Caco-2 (cell line): ENCODE data around the gene SUSD2. TPM values are rescaled to one million over a fixed set of nuclear protein-coding genes. Genes with fewer than 3 reads are reported as not detected.

Source experiments
- BruUV-seq: library from RNA; stranded (reverse); fragments of 400-500 nt; replicated peaks from 2 replicates; lab custom pipeline; 2021; lab: Mats Ljungman, UMichigan
- CTCF ChIA-PET: fragments of 300-600 bp; sonication (Branson Sonifier 250); formaldehyde crosslinking; loops from one replicate; lab custom pipeline; 2022; ENCODE audit warnings: antibody characterized with exemption; lab: Charles Lee
- POLR2A ChIA-PET: fragments of 300-600 bp; sonication (Branson Sonifier 250); formaldehyde crosslinking; loops from one replicate; lab custom pipeline; 2022; ENCODE audit warnings: antibody characterized with exemption; lab: Charles Lee
- DNase-seq, 2 experiments: peaks; one replicate each; pipeline versions ENCODE4 v3.0.0 to v3.0.0-alpha.2; 2020 to 2022
- H3K27me3 ChIP-seq: replicated peaks from 2 replicates; pipeline ENCODE4 v1.6.0; 2011; ENCODE audit warnings: low read length; ENCODE audit not compliant: control insufficient read depth, insufficient read depth
- H3K36me3 ChIP-seq: 2 replicates; pipeline ENCODE4 v1.5.1; 2011; ENCODE audit warnings: low read length; ENCODE audit not compliant: control insufficient read depth, insufficient read depth
- H3K4me1 ChIP-seq: fragments of 250-450 bp; sonication (Bioruptor Pico); 2 replicates; pipeline ENCODE4 v1.5.1; 2020; ENCODE audit warnings: mild to moderate bottlenecking
- H3K4me3 ChIP-seq: 2 replicates; pipeline ENCODE4 v1.5.1; 2011; ENCODE audit warnings: low read depth, mild to moderate bottlenecking, control low read depth, low read length
- H3K9me3 ChIP-seq: fragments of 250-450 bp; sonication (Bioruptor Pico); 2 replicates; pipeline ENCODE4 v1.5.1; 2020; ENCODE audit warnings: mild to moderate bottlenecking, moderate library complexity
- H3K27ac Mint-ChIP-seq: one replicate; pipeline ENCODE4 v1.8.0; 2022; ENCODE audit warnings: mixed read lengths; ENCODE audit not compliant: unreplicated experiment
- H3K27me3 Mint-ChIP-seq: one replicate; pipeline ENCODE4 v1.8.0; 2022; ENCODE audit warnings: mixed read lengths; ENCODE audit not compliant: insufficient read depth, unreplicated experiment
- H3K36me3 Mint-ChIP-seq: one replicate; pipeline ENCODE4 v1.8.0; 2022; ENCODE audit warnings: mild to moderate bottlenecking, mixed read lengths; ENCODE audit not compliant: insufficient read depth, unreplicated experiment
- H3K4me1 Mint-ChIP-seq: one replicate; pipeline ENCODE4 v1.8.0; 2022; ENCODE audit warnings: low read depth, mixed read lengths; ENCODE audit not compliant: unreplicated experiment
- H3K4me3 Mint-ChIP-seq: one replicate; pipeline ENCODE4 v1.8.0; 2022; ENCODE audit warnings: mild to moderate bottlenecking, moderate library complexity, mixed read lengths; ENCODE audit not compliant: unreplicated experiment
- H3K9me3 Mint-ChIP-seq: one replicate; pipeline ENCODE4 v1.8.0; 2022; ENCODE audit warnings: mixed read lengths; ENCODE audit not compliant: unreplicated experiment
- intact Hi-C: fragments of 100-400 bp; cut with micrococcal nuclease; formaldehyde crosslinking; loops from one replicate; pipeline ENCODE4 v1.10.0; 2022; ENCODE audit not compliant: unreplicated experiment
- total RNA-seq: library from RNA; stranded (reverse); gene quantifications from 2 replicates; pipeline ENCODE4 v1.2.3, GENCODE V29; 2022
- TF ChIP-seq, protein P1 (sequence below), 2 experiments: fragments of 200-600 bp in 1 of 2; IDR thresholded peaks; 1 replicate in 1 of 2; 2 replicates in 1 of 2; pipeline versions ENCODE4 v1.5.1 to v1.8.0; 2011 to 2022; ENCODE audit warnings: antibody characterized with exemption in 1 of 2, control low read depth in 1 of 2, inconsistent platforms in 1 of 2, low read depth in 1 of 2, low read length in 1 of 2, mild to moderate bottlenecking in 1 of 2, moderate library complexity in 1 of 2; ENCODE audit not compliant: insufficient read depth in 1 of 2, severe bottlenecking in 1 of 2, unreplicated experiment in 1 of 2

Gene SUSD2
- total RNA-seq, 1 experiment from 2014 or later: 7.0 TPM

DNA sequence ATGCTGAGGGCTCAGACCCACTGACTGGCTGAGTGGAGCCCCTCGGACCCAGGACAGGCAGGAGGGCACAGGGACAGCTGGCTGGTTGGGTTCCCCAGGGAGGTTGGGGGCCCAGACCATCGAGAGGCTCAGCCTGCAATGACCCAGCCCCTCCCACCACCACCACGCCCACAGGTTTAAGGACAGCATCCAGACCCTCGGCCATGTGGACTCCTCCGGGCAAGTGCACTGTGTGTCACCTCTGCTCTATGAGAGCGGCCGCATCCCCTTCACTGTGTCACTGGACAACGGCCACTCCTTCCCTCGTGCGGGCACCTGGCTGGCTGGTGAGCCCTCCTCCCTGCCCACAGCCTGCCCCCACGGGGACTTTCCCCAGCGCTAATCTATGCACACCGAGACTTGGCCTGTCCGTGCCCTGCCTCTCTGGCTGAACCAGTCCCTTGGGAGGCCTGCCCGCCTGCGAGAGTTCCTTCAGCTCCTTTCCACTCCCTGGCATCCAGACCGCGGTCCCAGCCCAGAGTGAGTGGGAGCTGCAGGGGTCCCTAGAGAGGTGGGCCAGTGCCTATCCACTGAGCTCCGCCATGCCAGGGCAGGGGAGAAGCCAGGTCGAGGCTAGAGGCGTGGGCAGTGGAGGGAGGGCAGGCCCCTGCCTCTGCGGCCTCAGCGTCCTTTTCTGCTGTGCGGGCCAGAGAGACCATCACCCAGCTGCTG lies 2.2 kb downstream of the SUSD2 start:
- BruUV-seq: no TSS peak
- no peak for DNase-seq
- H3K4me3 Mint-ChIP-seq: no peak overlapping the region
- no peaks in the 10 kb centered on the region for H3K4me1 Mint-ChIP-seq
- Histone ChIP-seq H3K4me3 (no peak overlapping the region), H3K27me3 (no peaks in the 10 kb centered on the region), H3K4me1 (peaks cover 16% of the 10 kb centered on the region), H3K9me3 (no peaks in the 10 kb centered on the region), H3K36me3 (no peaks in the 10 kb centered on the region)
- POLR2A ChIA-PET: no interaction called here
- H3K36me3 Mint-ChIP-seq: no peaks in the 10 kb centered on the region
- CTCF ChIA-PET: no interaction called here
- no peaks in the 10 kb centered on the region for H3K27me3 Mint-ChIP-seq
- H3K9me3 Mint-ChIP-seq: no peaks in the 10 kb centered on the region
- H3K27ac Mint-ChIP-seq: no peak overlapping the region
- TF ChIP-seq, protein P1, sequence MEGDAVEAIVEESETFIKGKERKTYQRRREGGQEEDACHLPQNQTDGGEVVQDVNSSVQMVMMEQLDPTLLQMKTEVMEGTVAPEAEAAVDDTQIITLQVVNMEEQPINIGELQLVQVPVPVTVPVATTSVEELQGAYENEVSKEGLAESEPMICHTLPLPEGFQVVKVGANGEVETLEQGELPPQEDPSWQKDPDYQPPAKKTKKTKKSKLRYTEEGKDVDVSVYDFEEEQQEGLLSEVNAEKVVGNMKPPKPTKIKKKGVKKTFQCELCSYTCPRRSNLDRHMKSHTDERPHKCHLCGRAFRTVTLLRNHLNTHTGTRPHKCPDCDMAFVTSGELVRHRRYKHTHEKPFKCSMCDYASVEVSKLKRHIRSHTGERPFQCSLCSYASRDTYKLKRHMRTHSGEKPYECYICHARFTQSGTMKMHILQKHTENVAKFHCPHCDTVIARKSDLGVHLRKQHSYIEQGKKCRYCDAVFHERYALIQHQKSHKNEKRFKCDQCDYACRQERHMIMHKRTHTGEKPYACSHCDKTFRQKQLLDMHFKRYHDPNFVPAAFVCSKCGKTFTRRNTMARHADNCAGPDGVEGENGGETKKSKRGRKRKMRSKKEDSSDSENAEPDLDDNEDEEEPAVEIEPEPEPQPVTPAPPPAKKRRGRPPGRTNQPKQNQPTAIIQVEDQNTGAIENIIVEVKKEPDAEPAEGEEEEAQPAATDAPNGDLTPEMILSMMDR (IDR thresholded peaks at IDR 0.05; ENCODE audit: insufficient read depth in 1 of 2, low read depth in 1 of 2, low read length in 1 of 2, severe bottlenecking in 1 of 2, unreplicated experiment in 1 of 2): no peak
- intact Hi-C loops: no loop called here

DNA sequence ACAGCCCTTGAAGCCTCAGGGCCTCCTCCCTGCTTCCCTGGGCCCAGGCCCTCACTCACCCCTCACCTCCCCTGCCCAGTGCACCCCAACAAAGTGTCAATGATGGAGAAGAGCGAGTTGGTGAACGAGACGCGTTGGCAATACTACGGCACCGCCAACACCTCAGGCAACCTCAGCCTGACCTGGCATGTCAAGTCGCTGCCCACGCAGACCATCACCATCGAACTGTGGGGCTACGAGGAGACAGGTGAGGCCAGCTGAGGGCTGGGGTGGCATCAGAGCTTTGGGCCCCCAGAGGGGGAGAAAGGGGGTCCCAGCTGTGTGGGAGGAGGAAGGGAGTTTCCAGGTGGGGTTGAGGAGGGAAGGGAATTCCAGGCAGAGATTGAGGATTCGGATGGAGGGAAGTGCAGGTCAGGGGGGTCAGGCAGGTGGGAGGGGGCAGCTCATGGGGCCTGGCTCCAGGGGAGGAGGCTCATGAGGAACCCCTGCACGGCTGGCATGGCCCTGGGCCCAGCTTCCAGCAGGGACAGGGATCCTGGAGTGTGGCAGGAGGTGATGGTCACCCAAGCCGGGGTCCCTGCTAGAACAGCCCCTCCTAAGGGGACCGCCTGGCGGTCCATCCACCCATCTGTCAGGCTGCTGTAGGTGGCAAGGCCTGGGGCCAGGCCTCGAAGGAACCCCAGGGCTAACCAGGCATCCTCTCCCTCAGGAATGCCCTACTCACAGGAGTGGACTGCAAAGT lies 2.9 kb downstream of the SUSD2 start:
- H3K9me3 ChIP-seq: no peaks in the 10 kb centered on the region
- TF ChIP-seq, protein P1 (IDR thresholded peaks at IDR 0.05; ENCODE audit: insufficient read depth in 1 of 2, low read depth in 1 of 2, low read length in 1 of 2, severe bottlenecking in 1 of 2, unreplicated experiment in 1 of 2): no peak
- Mint-ChIP-seq H3K27ac (no peak overlapping the region), H3K27me3 (no peaks in the 10 kb centered on the region), H3K4me1 (peaks cover 5% of the 10 kb centered on the region), H3K36me3 (peaks cover 4% of the 10 kb centered on the region), H3K9me3 (no peaks in the 10 kb centered on the region), H3K4me3 (no peak overlapping the region)
- no peaks in the 10 kb centered on the region for H3K27me3 ChIP-seq
- ChIA-PET CTCF (no interaction called here), POLR2A (no interaction called here)
- no TSS peak for BruUV-seq
- no peaks in the 10 kb centered on the region for H3K36me3 ChIP-seq
- intact Hi-C loops: no loop called here
- no peak for DNase-seq
- H3K4me1 ChIP-seq: peaks cover 23% of the 10 kb centered on the region
- no peak overlapping the region for H3K4me3 ChIP-seq

DNA sequence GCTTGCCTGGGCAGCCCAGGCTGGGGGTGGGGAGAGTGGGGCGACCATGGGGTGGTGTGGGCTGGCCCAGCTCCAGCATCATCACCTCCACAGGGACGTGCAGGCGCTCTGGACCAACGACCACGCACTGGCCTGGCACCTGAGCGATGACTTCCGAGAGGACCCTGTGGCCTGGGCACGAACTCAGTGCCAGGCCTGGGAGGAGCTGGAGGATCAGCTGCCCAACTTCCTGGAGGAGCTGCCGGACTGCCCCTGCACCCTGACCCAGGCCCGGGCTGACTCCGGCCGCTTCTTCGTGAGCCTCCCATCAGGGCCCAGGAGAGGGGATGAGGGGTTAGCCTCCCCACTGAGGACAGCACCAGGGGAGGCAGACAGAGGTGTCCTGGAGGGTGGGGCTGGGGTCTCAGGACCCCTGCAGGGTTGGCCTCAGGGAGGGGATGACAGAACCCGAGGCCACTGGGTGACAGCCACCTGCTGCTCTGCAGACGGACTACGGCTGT lies 3.8 kb downstream of the SUSD2 start:
- no peaks in the 10 kb centered on the region for H3K36me3 ChIP-seq
- CTCF ChIA-PET: no interaction called here

More for the DNA sequence above, 3.8 kb downstream of the SUSD2 start:
- Histone ChIP-seq H3K27me3 (no peaks in the 10 kb centered on the region), H3K4me1 (peaks cover 31% of the 10 kb centered on the region), H3K4me3 (no peak overlapping the region), H3K9me3 (no peaks in the 10 kb centered on the region)
- H3K4me1 Mint-ChIP-seq: peaks cover 14% of the 10 kb centered on the region
- no peak overlapping the region for H3K4me3 Mint-ChIP-seq
- TF ChIP-seq, protein P1 (IDR thresholded peaks at IDR 0.05; ENCODE audit: insufficient read depth in 1 of 2, low read depth in 1 of 2, low read length in 1 of 2, severe bottlenecking in 1 of 2, unreplicated experiment in 1 of 2): no peak
- no peaks in the 10 kb centered on the region for H3K27me3 Mint-ChIP-seq
- no peak for DNase-seq
- no peaks in the 10 kb centered on the region for H3K9me3 Mint-ChIP-seq
- no peak overlapping the region for H3K27ac Mint-ChIP-seq
- intact Hi-C loops: no loop called here
- POLR2A ChIA-PET: no interaction called here
- H3K36me3 Mint-ChIP-seq: peaks cover 10% of the 10 kb centered on the region
- no TSS peak for BruUV-seq
